ENCODE data around the gene NELL1.

Gene NELL1

DNA sequence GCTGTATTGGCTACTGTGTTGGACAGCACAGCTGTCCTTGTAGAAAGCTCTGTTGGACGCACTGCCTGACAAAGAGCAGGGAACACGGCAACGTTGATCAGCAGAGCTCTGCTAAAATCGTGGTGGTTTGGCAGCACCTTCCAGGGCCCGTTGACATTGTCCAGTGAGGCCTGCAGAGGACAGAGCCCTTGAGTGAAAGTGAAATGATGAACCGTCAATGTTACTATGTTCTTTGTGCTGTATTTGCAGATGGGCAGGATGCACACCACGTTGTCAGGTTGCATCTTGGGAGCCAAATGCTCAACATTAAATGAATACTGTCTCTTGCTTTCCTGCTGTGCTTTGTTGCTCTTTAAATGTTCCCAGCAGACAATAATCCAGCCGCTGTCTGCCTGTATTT, 69.7 kb downstream of the NELL1 start:
- Histone ChIP-seq H3K4me3 (ENCODE audit: low read depth, low read length) (no peak overlapping the region), H3K4me1 (no peaks in the 10 kb centered on the region), H3K79me2 (no peaks in the 10 kb centered on the region), H3K4me2 (ENCODE audit: low read length) (no peak overlapping the region), H3K9ac (no peak overlapping the region), H2AFZ (no peak overlapping the region), H3K27me3 (ENCODE audit: control insufficient read depth, insufficient read depth, low read length) (no peaks in the 10 kb centered on the region), H3K27ac (no peak overlapping the region), H3K9me3 (ENCODE audit: control insufficient read depth, low read length) (no peaks in the 10 kb centered on the region), H3K36me3 (ENCODE audit: control insufficient read depth, insufficient read depth, low read length) (no peaks in the 10 kb centered on the region)
- TF ChIP-seq, protein P1, sequence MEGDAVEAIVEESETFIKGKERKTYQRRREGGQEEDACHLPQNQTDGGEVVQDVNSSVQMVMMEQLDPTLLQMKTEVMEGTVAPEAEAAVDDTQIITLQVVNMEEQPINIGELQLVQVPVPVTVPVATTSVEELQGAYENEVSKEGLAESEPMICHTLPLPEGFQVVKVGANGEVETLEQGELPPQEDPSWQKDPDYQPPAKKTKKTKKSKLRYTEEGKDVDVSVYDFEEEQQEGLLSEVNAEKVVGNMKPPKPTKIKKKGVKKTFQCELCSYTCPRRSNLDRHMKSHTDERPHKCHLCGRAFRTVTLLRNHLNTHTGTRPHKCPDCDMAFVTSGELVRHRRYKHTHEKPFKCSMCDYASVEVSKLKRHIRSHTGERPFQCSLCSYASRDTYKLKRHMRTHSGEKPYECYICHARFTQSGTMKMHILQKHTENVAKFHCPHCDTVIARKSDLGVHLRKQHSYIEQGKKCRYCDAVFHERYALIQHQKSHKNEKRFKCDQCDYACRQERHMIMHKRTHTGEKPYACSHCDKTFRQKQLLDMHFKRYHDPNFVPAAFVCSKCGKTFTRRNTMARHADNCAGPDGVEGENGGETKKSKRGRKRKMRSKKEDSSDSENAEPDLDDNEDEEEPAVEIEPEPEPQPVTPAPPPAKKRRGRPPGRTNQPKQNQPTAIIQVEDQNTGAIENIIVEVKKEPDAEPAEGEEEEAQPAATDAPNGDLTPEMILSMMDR (IDR thresholded peaks at IDR 0.05): no peak

DNA sequence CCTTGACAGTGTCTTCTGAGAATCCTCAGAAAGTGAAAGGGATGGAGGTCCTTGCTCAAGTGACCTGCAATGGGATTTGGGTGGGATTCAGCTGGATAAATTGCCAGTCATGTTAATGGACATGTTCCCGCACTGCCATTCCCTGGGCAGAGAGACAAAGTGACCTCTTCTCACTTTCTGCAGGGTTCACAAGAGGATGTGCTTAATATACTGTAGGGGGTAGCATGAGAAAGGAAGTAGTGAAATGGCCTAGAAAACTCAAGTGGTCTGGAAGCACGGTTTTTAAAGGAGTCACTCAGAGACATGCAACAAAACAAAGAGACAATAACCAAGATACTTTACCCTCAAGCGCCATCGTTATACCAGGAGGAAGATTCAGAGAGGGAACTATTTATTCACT, 70.2 kb downstream of the NELL1 start:
- TF ChIP-seq, protein P1 (IDR thresholded peaks at IDR 0.05): no peak
- no peak overlapping the region for H3K4me2 ChIP-seq (ENCODE audit: low read length)

DNA sequence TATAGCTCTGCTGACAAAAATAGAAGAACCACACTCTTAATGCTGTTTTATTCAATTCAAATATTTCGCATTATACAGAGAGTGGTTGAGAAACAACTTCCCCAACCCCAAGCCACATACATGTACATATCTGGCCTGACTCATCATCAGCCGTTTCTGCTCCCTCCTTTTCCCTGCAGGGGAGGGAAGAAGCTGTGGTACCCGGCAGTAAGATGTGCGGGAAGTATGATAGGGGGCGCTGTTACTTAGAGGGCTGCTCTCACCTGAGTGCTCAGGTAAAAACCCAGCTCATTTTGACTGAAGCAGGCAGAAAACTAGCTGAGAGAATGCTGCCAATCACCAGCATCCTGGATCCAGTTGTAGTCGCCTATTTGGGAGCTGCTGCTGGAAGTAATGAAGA, 85.5 kb downstream of the NELL1 start:
- Histone ChIP-seq H3K79me2 (no peaks in the 10 kb centered on the region), H3K4me2 (ENCODE audit: low read length) (no peak overlapping the region), H3K36me3 (ENCODE audit: control insufficient read depth, insufficient read depth, low read length) (no peaks in the 10 kb centered on the region), H3K4me3 (ENCODE audit: low read depth, low read length) (no peak overlapping the region), H3K27ac (no peak overlapping the region), H3K4me1 (no peaks in the 10 kb centered on the region), H3K9ac (no peak overlapping the region), H3K27me3 (ENCODE audit: control insufficient read depth, insufficient read depth, low read length) (no peaks in the 10 kb centered on the region), H3K9me3 (ENCODE audit: control insufficient read depth, low read length) (no peaks in the 10 kb centered on the region), H2AFZ (no peak overlapping the region)
- TF ChIP-seq, protein P1 (IDR thresholded peaks at IDR 0.05): no peak

More for the DNA sequence above, 70.2 kb downstream of the NELL1 start:
- no peaks in the 10 kb centered on the region for H3K9me3 ChIP-seq (ENCODE audit: control insufficient read depth, low read length)
- H3K9ac ChIP-seq: no peak overlapping the region
- no peaks in the 10 kb centered on the region for H3K27me3 ChIP-seq (ENCODE audit: control insufficient read depth, insufficient read depth, low read length)
- no peaks in the 10 kb centered on the region for H3K4me1 ChIP-seq
- H3K27ac ChIP-seq: no peak overlapping the region
- H3K36me3 ChIP-seq (ENCODE audit: control insufficient read depth, insufficient read depth, low read length): no peaks in the 10 kb centered on the region
- H2AFZ ChIP-seq: no peak overlapping the region
- H3K4me3 ChIP-seq (ENCODE audit: low read depth, low read length): no peak overlapping the region
- H3K79me2 ChIP-seq: no peaks in the 10 kb centered on the region

DNA sequence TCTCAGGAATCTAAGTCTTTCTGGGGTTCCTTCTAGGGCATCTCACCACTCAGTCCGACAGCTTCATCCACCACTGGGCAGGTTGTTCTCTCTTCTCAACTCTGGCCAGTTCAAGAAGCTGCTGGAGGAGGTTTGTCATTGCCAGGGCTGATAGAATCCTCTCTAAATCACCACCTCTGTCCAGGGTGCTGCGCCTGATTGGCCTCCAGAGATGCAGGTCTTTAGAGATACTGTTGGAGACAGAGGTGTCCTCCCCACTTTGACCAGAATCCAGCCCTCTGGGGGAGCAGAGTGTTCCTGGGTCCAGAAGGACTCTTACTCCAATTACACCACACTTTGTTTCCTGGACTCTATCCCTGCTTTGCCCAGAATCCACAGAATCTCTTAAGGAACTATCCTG, 90.2 kb downstream of the NELL1 start:
- Histone ChIP-seq H3K4me3 (ENCODE audit: low read depth, low read length) (no peak overlapping the region), H3K27me3 (ENCODE audit: control insufficient read depth, insufficient read depth, low read length) (no peaks in the 10 kb centered on the region), H3K9ac (no peak overlapping the region), H3K36me3 (ENCODE audit: control insufficient read depth, insufficient read depth, low read length) (no peaks in the 10 kb centered on the region), H3K4me1 (no peaks in the 10 kb centered on the region), H3K27ac (no peak overlapping the region), H3K4me2 (ENCODE audit: low read length) (no peak overlapping the region), H3K79me2 (no peaks in the 10 kb centered on the region), H3K9me3 (ENCODE audit: control insufficient read depth, low read length) (no peaks in the 10 kb centered on the region), H2AFZ (no peak overlapping the region)
- TF ChIP-seq, protein P1 (IDR thresholded peaks at IDR 0.05): no peak

DNA sequence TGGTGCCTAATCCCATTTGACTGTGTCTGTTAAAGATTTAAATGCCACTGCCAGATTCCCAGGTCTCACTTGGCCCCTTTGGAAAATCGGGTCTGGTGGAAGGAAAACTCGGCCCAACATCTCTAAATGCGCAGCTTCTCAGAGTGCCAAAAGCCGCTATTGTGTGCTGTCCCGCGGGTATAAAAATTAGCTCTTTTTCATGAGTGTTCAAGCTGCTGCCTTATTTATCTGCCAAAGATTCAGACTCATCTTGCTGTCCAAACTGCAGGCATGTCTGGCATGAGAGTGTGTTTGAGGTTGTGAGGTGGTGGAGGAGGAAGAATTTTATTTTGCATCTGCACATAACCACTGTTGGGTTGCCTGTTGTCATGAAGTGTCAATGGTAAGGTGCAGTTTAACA, 91.4 kb downstream of the NELL1 start:
- Histone ChIP-seq H3K4me3 (ENCODE audit: low read depth, low read length) (no peak overlapping the region), H3K27me3 (ENCODE audit: control insufficient read depth, insufficient read depth, low read length) (no peaks in the 10 kb centered on the region), H3K9me3 (ENCODE audit: control insufficient read depth, low read length) (no peaks in the 10 kb centered on the region), H3K27ac (no peak overlapping the region), H3K4me2 (ENCODE audit: low read length) (no peak overlapping the region), H2AFZ (no peak overlapping the region), H3K79me2 (no peaks in the 10 kb centered on the region), H3K9ac (no peak overlapping the region), H3K4me1 (no peaks in the 10 kb centered on the region), H3K36me3 (ENCODE audit: control insufficient read depth, insufficient read depth, low read length) (no peaks in the 10 kb centered on the region)
- TF ChIP-seq, protein P1 (IDR thresholded peaks at IDR 0.05): no peak
